GM18951 (cell line): ENCODE results near the gene REPS1.
"Not testable (repeated sequence)": the region's sequence is repeated elsewhere in the genome, so short reads cannot be mapped to it uniquely, and the experiment has no call there.

Source experiments
- POLR2A ChIP-seq: IDR thresholded peaks from 4 replicates; pipeline ENCODE4 v1.6.1; 2011; ENCODE audit warnings: mild to moderate bottlenecking; ENCODE audit not compliant: insufficient read length, insufficient read depth; ENCODE audit errors: extremely low read depth
- in situ Hi-C: fragments of 300-500 bp; cut with MboI; formaldehyde crosslinking; loops from one replicate; pipeline ENCODE4 v1.12.0; 2022; ENCODE audit warnings: low sequenced_read_pairs, mixed read lengths, inconsistent platforms; ENCODE audit not compliant: unreplicated experiment

The REPS1 gene

GRCh38 chr6:139016337-139017213 lies 28.5 kb upstream of the REPS1 start:
- in situ Hi-C loops = no loop called here
- TF ChIP-seq POLR2A = no peak

GRCh38 chr6:139014945-139015344 lies 26.9 kb upstream of the REPS1 start:
- in situ Hi-C loops = no loop called here
- TF ChIP-seq POLR2A = no peak

GRCh38 chr6:139013185-139013800 lies 25.2 kb upstream of the REPS1 start:
- in situ Hi-C loops = no loop called here
- TF ChIP-seq POLR2A = no peak

GRCh38 chr6:139011980-139012379 lies 23.9 kb upstream of the REPS1 start:
- no peak for TF ChIP-seq POLR2A
- in situ Hi-C loops = no loop called here

- TF ChIP-seq POLR2A = no peak
- in situ Hi-C loops = no loop called here
Observed at GRCh38 chr6:139010674-139011073, 22.6 kb upstream of the REPS1 start.

GRCh38 chr6:139008117-139008516 lies 20.1 kb upstream of the REPS1 start:
- in situ Hi-C loops = no loop called here
- TF ChIP-seq POLR2A = no peak

- no peak for TF ChIP-seq POLR2A
- in situ Hi-C loops = no loop called here
Observed at GRCh38 chr6:139007428-139007827, 19.4 kb upstream of the REPS1 start.

- in situ Hi-C loops = no loop called here
Observed at GRCh38 chr6:139006477-139006876, 18.4 kb upstream of the REPS1 start.

GRCh38 chr6:139003751-139004150 lies 15.7 kb upstream of the REPS1 start:
- in situ Hi-C loops = no loop called here
- no peak for TF ChIP-seq POLR2A

More at GRCh38 chr6:139006477-139006876, 18.4 kb upstream of the REPS1 start:
- no peak for TF ChIP-seq POLR2A

- no peak for TF ChIP-seq POLR2A
- in situ Hi-C loops = no loop called here
Observed at GRCh38 chr6:138999949-139000725, 12.1 kb upstream of the REPS1 start.

- TF ChIP-seq POLR2A = no peak
- in situ Hi-C loops = no loop called here
Observed at GRCh38 chr6:138997136-138997535, 9.1 kb upstream of the REPS1 start.

- TF ChIP-seq POLR2A = no peak
- in situ Hi-C loops = no loop called here
Observed at GRCh38 chr6:138996524-138996923, 8.5 kb upstream of the REPS1 start.

GRCh38 chr6:138993410-138993809 lies 5.4 kb upstream of the REPS1 start:
- in situ Hi-C loops = not testable (repeated sequence)

- in situ Hi-C loops = not testable (repeated sequence)
Observed at GRCh38 chr6:138992965-138993364, 4.9 kb upstream of the REPS1 start.
